MCF 10A (cell line): ENCODE data around the gene RPL15. TPM values are rescaled to one million over a fixed set of nuclear protein-coding genes. Genes with fewer than 3 reads are reported as not detected.

Experiments
- BruUV-seq: library from RNA; stranded (reverse); fragments of 400-500 nt; replicated peaks from 2 replicates; lab custom pipeline; 2021; lab: Mats Ljungman, UMichigan
- CTCF ChIA-PET: fragments of 300-600 bp; sonication (Branson Sonifier 250); formaldehyde crosslinking; extraction: SDS; loops from one replicate; lab custom pipeline; 2021; ENCODE audit warnings: antibody characterized with exemption, inconsistent platforms; lab: Yijun Ruan, JAX
- POLR2A ChIA-PET: fragments of 300-600, 350-650 bp; sonication (Branson Sonifier 250); formaldehyde crosslinking; extraction: SDS; loops from one replicate; lab custom pipeline; 2020; ENCODE audit warnings: antibody characterized with exemption, inconsistent platforms; lab: Yijun Ruan, JAX
- DNase-seq: peaks from one replicate; pipeline ENCODE4 v3.0.0-alpha.2; 2018; ENCODE audit not compliant: unreplicated experiment
- H3K27ac Mint-ChIP-seq: one replicate; pipeline ENCODE4 v1.8.0; 2022; ENCODE audit warnings: mild to moderate bottlenecking, low read depth, mixed read lengths; ENCODE audit not compliant: unreplicated experiment
- H3K27me3 Mint-ChIP-seq: one replicate; pipeline ENCODE4 v1.8.0; 2022; ENCODE audit warnings: mixed read lengths; ENCODE audit not compliant: insufficient read depth, unreplicated experiment
- H3K36me3 Mint-ChIP-seq: one replicate; pipeline ENCODE4 v1.8.0; 2022; ENCODE audit warnings: mild to moderate bottlenecking, moderate library complexity, mixed read lengths; ENCODE audit not compliant: insufficient read depth, unreplicated experiment
- H3K4me1 Mint-ChIP-seq: one replicate; pipeline ENCODE4 v1.8.0; 2022; ENCODE audit warnings: mixed read lengths; ENCODE audit not compliant: insufficient read depth, unreplicated experiment
- H3K4me3 Mint-ChIP-seq: one replicate; pipeline ENCODE4 v1.8.0; 2022; ENCODE audit warnings: mild to moderate bottlenecking, moderate library complexity, mixed read lengths; ENCODE audit not compliant: unreplicated experiment
- H3K9me3 Mint-ChIP-seq: one replicate; pipeline ENCODE4 v1.8.0; 2022; ENCODE audit warnings: mixed read lengths; ENCODE audit not compliant: unreplicated experiment
- intact Hi-C: fragments of 100-400 bp; cut with micrococcal nuclease; formaldehyde crosslinking; loops from 2 replicates; pipeline ENCODE4 v1.14.1; 2022
- total RNA-seq: library from RNA; stranded (reverse); gene quantifications from 2 replicates; pipeline ENCODE4 v1.2.3, GENCODE V29; 2022
- TF ChIP-seq, protein P1 (sequence below): fragments of 200-600 bp; IDR thresholded peaks from one replicate; pipeline ENCODE4 v1.8.0; 2022; ENCODE audit warnings: antibody characterized with exemption, mild to moderate bottlenecking; ENCODE audit not compliant: unreplicated experiment

The RPL15 gene
- total RNA-seq, 1 experiment from 2014 or later: 2,310 TPM

DNA sequence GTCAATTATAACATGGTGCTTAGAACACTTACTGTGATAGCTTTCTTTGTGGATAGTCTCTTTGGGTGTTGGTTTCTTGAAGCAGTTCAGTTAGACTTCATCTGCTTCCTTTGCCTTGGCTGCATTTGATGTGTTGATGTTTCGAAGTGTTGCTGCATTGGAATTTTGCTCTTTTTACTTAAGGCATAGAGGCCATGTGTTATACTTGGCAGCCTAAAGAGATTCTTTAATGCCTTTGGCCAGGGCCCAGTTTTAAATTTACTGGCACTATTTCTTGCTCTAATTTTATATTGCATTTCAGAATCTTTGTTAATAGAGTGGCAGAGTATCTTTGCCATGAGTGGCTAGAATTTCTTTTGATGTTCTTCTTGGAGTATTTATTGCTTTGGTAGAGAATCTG lies 49.4 kb downstream of the RPL15 start:
- Mint-ChIP-seq H3K4me1 (peaks cover 34% of the 10 kb centered on the region), H3K27ac (peak overlapping the region; percentile 88)

DNA sequence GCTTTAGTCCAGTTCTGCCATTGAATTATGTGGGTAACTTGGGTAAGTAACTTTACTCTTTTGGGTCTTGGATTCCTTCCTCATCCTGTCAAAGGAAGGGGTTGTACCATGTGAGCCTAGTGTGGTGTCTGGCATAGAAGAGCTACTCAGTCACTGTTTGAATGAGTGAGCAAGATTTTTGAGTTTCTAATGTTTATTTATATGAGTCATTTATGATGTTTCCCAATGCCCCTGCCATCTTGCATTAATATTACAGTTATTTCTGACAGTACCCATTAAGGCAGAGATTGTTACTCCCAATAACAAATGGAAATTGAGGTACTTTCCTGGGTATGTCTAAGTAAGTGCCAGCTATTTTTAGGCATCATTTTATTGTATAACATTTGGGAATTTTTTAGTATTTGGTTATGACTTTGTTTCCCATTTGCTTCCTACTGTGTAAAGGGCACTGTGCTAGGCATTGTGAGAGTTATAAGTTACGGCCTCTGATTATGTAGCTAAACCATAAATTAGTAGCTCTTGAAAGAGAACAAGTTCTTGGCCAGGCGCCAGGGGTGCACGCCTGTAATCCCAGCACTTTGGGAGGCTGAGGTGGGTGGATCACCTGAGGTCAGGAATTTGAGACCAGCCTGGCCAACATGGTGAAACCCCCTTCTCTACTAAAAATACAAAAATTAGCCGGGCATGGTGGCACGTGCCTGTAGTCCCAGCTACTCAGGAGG lies 51.7 kb downstream of the RPL15 start:
- TF ChIP-seq, protein P1, sequence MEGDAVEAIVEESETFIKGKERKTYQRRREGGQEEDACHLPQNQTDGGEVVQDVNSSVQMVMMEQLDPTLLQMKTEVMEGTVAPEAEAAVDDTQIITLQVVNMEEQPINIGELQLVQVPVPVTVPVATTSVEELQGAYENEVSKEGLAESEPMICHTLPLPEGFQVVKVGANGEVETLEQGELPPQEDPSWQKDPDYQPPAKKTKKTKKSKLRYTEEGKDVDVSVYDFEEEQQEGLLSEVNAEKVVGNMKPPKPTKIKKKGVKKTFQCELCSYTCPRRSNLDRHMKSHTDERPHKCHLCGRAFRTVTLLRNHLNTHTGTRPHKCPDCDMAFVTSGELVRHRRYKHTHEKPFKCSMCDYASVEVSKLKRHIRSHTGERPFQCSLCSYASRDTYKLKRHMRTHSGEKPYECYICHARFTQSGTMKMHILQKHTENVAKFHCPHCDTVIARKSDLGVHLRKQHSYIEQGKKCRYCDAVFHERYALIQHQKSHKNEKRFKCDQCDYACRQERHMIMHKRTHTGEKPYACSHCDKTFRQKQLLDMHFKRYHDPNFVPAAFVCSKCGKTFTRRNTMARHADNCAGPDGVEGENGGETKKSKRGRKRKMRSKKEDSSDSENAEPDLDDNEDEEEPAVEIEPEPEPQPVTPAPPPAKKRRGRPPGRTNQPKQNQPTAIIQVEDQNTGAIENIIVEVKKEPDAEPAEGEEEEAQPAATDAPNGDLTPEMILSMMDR: no peak
- H3K9me3 Mint-ChIP-seq: no peaks in the 10 kb centered on the region
- intact Hi-C loops: no loop called here
- peaks cover 29% of the 10 kb centered on the region for H3K4me1 Mint-ChIP-seq
- peak overlapping the region; percentile 69 for H3K27ac Mint-ChIP-seq
- CTCF ChIA-PET: interaction anchor here (0.7 to 1.3 kb wide), 3 partner anchors 18 to 281 kb away, joined by 3 to 4 read pairs (median 4); no protein-coding TSS in a partner anchor
- peak overlapping the region; percentile 1 for H3K4me3 Mint-ChIP-seq
- H3K36me3 Mint-ChIP-seq: peaks cover 17% of the 10 kb centered on the region
- H3K27me3 Mint-ChIP-seq: no peaks in the 10 kb centered on the region
- BruUV-seq: no TSS peak
- DNase-seq: peak; percentile 87
- POLR2A ChIA-PET: interaction anchor here (0.5 to 6.5 kb wide), 6 partner anchors 10 to 527 kb away, joined by 3 to 61 read pairs (median 4); partner anchors contain the start of genes NKIRAS1 and RPL15

More for the DNA sequence above, 49.4 kb downstream of the RPL15 start:
- intact Hi-C loops: no loop called here
- TF ChIP-seq, protein P1: no peak
- Mint-ChIP-seq H3K36me3 (peaks cover 36% of the 10 kb centered on the region), H3K27me3 (no peaks in the 10 kb centered on the region), H3K4me3 (peak overlapping the region; percentile 19), H3K9me3 (no peaks in the 10 kb centered on the region)
- no TSS peak for BruUV-seq
- peak; percentile 73 for DNase-seq
- ChIA-PET CTCF (interaction anchor here (1.6 to 2.1 kb wide), 2 partner anchors 14 to 15 kb away, joined by 3 to 6 read pairs; no protein-coding TSS in a partner anchor), POLR2A (interaction anchor here (1.2 to 6.5 kb wide), 4 partner anchors 9 to 49 kb away, joined by 3 to 61 read pairs (median 6); partner anchors contain the start of genes NKIRAS1 and RPL15)

- Mint-ChIP-seq H3K27me3 (no peaks in the 10 kb centered on the region), H3K4me1 (peaks cover 29% of the 10 kb centered on the region), H3K4me3 (no peak overlapping the region), H3K27ac (no peak overlapping the region), H3K9me3 (no peaks in the 10 kb centered on the region), H3K36me3 (peaks cover 17% of the 10 kb centered on the region)
- intact Hi-C loops: no loop called here
- ChIA-PET CTCF (interaction anchor here (0.9 to 1.3 kb wide), 2 partner anchors 26 to 28 kb away, joined by 3 to 4 read pairs; no protein-coding TSS in a partner anchor), POLR2A (interaction anchor here (0.7 to 6.5 kb wide), 6 partner anchors 10 to 1344 kb away, joined by 3 to 61 read pairs (median 4); partner anchors contain the start of genes NKIRAS1 and RPL15)
- no peak for DNase-seq
- TF ChIP-seq, protein P1: no peak
- BruUV-seq: no TSS peak
Measured at GRCh38 chr3:23969393-23969792, 52.5 kb downstream of the RPL15 start.

Other genes starting within 250 kb of the RPL15 start
- gene UBE2E1, start 111.2 kb upstream of the RPL15 start, total RNA-seq: 128 and 130 TPM in 2 replicates
- 6.8 and 9.7 TPM in 2 replicates for gene NKIRAS1, start 142 bp upstream of the RPL15 start, total RNA-seq
- gene NR1D2, start 28.2 kb downstream of the RPL15 start, total RNA-seq: 19.4 and 21.9 TPM in 2 replicates